ENCODE data around the gene KLHL13. TPM values are rescaled to one million over a fixed set of nuclear protein-coding genes. Genes with fewer than 3 reads are reported as not detected.

KLHL13 gene
- total and polyA plus RNA-seq, 2 of the 8 experiments (the other 6 are each of a cell fraction or from before 2014, with no cell fraction given): 6.4 to 12.8 TPM

GRCh38 chrX:118156953-118157608 lies 40.5 kb upstream of the KLHL13 start:
- H2AK5ac ChIP-seq (ENCODE audit: low read depth, low read length): no peak overlapping the region
- CTCF ChIA-PET (ENCODE audit: partially characterized antibody): interaction anchor here (0.6 to 1.5 kb wide), 4 partner anchors 8 to 1558 kb away, joined by 3 to 4 read pairs (median 3); no protein-coding TSS in a partner anchor
- H2BK20ac ChIP-seq (ENCODE audit: low read length): no peak overlapping the region
- no peaks in the 10 kb centered on the region for H3K79me1 ChIP-seq (ENCODE audit: low read depth, low read length)
- no peaks in the 10 kb centered on the region for H3K36me3 ChIP-seq (ENCODE audit: control insufficient read depth in 2 of 4, insufficient read depth in 4 of 4, low read length in 3 of 4)
- no peaks in the 10 kb centered on the region for H3K27me3 ChIP-seq (replicated peaks in 1 of 4; ENCODE audit: control insufficient read depth in 3 of 4, extremely low read depth in 1 of 4, insufficient read depth in 3 of 4, low read length in 3 of 4)
- no peak overlapping the region for H2BK120ac ChIP-seq (replicated peaks; ENCODE audit: low read depth, low read length)
- no peaks in the 10 kb centered on the region for H3K79me2 ChIP-seq (ENCODE audit: control insufficient read depth in 1 of 2, insufficient read depth in 2 of 2, low read length in 2 of 2)
- H3K9me3 ChIP-seq (ENCODE audit: insufficient read depth in 2 of 2, low read depth in 1 of 2, low read length in 1 of 2): no peaks in the 10 kb centered on the region
- no peaks in the 10 kb centered on the region for H3K4me1 ChIP-seq (replicated peaks in 1 of 4; ENCODE audit: control insufficient read depth in 3 of 4, insufficient read depth in 4 of 4, low read length in 3 of 4)
- no peak overlapping the region for H2BK5ac ChIP-seq (ENCODE audit: low read depth, low read length)
- FAIRE-seq: no peak
- POLR2A ChIA-PET (ENCODE audit: partially characterized antibody): no interaction called here
- H4K8ac ChIP-seq (ENCODE audit: extremely low read depth, insufficient read depth, low read length): no peak overlapping the region
- H3K4me2 ChIP-seq (ENCODE audit: insufficient read depth in 1 of 2, low read depth in 2 of 2, low read length in 2 of 2): no peak overlapping the region
- no peak overlapping the region for H3K18ac ChIP-seq (ENCODE audit: extremely low read depth, low read length)
- H3K4me3 ChIP-seq (ENCODE audit: extremely low read depth in 1 of 4, insufficient read depth in 2 of 4, low read depth in 3 of 4, low read length in 4 of 4): no peak overlapping the region
- H3K27ac ChIP-seq (ENCODE audit: low read depth, low read length): no peak overlapping the region
- H2BK15ac ChIP-seq (ENCODE audit: low read length): no peak overlapping the region
- no peak overlapping the region for H2AFZ ChIP-seq (ENCODE audit: low read length)
- DNase-seq (ENCODE audit: low read depth in 1 of 2, low spot score in 2 of 2): no peak
- no peak overlapping the region for H2BK12ac ChIP-seq (ENCODE audit: low read depth, low read length)
- H3K56ac ChIP-seq (replicated peaks; ENCODE audit: insufficient read length, low read depth, low read length): no peak overlapping the region
- no peak overlapping the region for H3K23ac ChIP-seq (ENCODE audit: insufficient read length)
- WGBS, 2 experiments (ENCODE audit: extremely low coverage in 1 of 2, insufficient coverage in 1 of 2, insufficient read length in 1 of 2, insufficient replicate concordance in 2 of 2, low coverage in 1 of 2, low lambda C conversion rate in 2 of 2, missing lambda C conversion rate in 1 of 2): 82% methylated on average over 7 of the region's 7 CpGs; no CpG with 5 or more reads in 1 of the 2 experiments
- no peak overlapping the region for H3K9ac ChIP-seq (replicated peaks in 1 of 4; ENCODE audit: extremely low read depth in 1 of 4, low read depth in 3 of 4, low read length in 3 of 4)
- no peak overlapping the region for H3K14ac ChIP-seq (ENCODE audit: insufficient read length)
- no peak overlapping the region for H4K91ac ChIP-seq (replicated peaks; ENCODE audit: insufficient read length, low read length)
- no peaks in the 10 kb centered on the region for H4K20me1 ChIP-seq (replicated peaks in 1 of 2; ENCODE audit: control insufficient read depth in 1 of 2, insufficient read depth in 2 of 2, low read length in 2 of 2)
- no peak for TF ChIP-seq TCF12 (IDR thresholded peaks at IDR 0.05; ENCODE audit: low read depth, low read length)
- TF ChIP-seq E2F6 (IDR thresholded peaks at IDR 0.05): no peak
- TF ChIP-seq EGR1 (IDR thresholded peaks at IDR 0.05; ENCODE audit: borderline replicate concordance, low read depth, low read length): no peak
- TF ChIP-seq, protein P1, sequence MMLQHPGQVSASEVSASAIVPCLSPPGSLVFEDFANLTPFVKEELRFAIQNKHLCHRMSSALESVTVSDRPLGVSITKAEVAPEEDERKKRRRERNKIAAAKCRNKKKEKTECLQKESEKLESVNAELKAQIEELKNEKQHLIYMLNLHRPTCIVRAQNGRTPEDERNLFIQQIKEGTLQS (IDR thresholded peaks at IDR 0.05; ENCODE audit: insufficient read depth, low read depth, low read length): no peak
- TF ChIP-seq, protein P2, sequence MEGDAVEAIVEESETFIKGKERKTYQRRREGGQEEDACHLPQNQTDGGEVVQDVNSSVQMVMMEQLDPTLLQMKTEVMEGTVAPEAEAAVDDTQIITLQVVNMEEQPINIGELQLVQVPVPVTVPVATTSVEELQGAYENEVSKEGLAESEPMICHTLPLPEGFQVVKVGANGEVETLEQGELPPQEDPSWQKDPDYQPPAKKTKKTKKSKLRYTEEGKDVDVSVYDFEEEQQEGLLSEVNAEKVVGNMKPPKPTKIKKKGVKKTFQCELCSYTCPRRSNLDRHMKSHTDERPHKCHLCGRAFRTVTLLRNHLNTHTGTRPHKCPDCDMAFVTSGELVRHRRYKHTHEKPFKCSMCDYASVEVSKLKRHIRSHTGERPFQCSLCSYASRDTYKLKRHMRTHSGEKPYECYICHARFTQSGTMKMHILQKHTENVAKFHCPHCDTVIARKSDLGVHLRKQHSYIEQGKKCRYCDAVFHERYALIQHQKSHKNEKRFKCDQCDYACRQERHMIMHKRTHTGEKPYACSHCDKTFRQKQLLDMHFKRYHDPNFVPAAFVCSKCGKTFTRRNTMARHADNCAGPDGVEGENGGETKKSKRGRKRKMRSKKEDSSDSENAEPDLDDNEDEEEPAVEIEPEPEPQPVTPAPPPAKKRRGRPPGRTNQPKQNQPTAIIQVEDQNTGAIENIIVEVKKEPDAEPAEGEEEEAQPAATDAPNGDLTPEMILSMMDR (IDR thresholded peaks at IDR 0.05; ENCODE audit: control extremely low read depth in 1 of 3, insufficient read depth in 1 of 3, low read depth in 1 of 3, low read length in 3 of 3): no peak
- TF ChIP-seq JUND (IDR thresholded peaks at IDR 0.05; ENCODE audit: low read length): no peak
- TF ChIP-seq EZH2 (IDR thresholded peaks at IDR 0.05; ENCODE audit: low read depth, low read length, severe bottlenecking): no peak
- H3K4ac ChIP-seq (replicated peaks; ENCODE audit: insufficient read length, low read depth, low read length): no peak overlapping the region
- no peaks in the 10 kb centered on the region; the same call in 1 of the 2 replicates for H3K23me2 ChIP-seq (ENCODE audit: low read depth, low read length)
- no peak overlapping the region for H4K5ac ChIP-seq (ENCODE audit: insufficient read length, low read depth, low read length)

All from H1 (cell line).